Ishikawa (cell line): ENCODE data around the gene NBPF4.

Experiments
- CEBPB ChIP-seq: IDR thresholded peaks from 2 replicates; pipeline ENCODE4 v1.6.1; 2012
- CREB1 ChIP-seq: IDR thresholded peaks from 2 replicates; pipeline ENCODE4 v1.6.1; 2012; ENCODE audit warnings: low read depth
- EP300 ChIP-seq: IDR thresholded peaks from 2 replicates; pipeline ENCODE4 v1.6.1; 2012; ENCODE audit warnings: borderline replicate concordance
- FOXM1 ChIP-seq: IDR thresholded peaks from 2 replicates; pipeline ENCODE4 v1.6.1; 2012; ENCODE audit warnings: low read depth, borderline replicate concordance
- NFIC ChIP-seq: IDR thresholded peaks from 2 replicates; pipeline ENCODE4 v1.6.1; 2012
- RAD21 ChIP-seq: IDR thresholded peaks from 2 replicates; pipeline ENCODE4 v1.6.1; 2012; ENCODE audit warnings: low read depth
- REST ChIP-seq: IDR thresholded peaks from 2 replicates; pipeline ENCODE4 v1.6.1; 2012; ENCODE audit warnings: low read depth, mild to moderate bottlenecking
- TAF1 ChIP-seq: IDR thresholded peaks from 2 replicates; pipeline ENCODE4 v1.6.1; 2012; ENCODE audit warnings: low read depth, mild to moderate bottlenecking
- TCF12 ChIP-seq: IDR thresholded peaks from 2 replicates; pipeline ENCODE4 v1.6.1; 2012; ENCODE audit warnings: low read depth
- TEAD4 ChIP-seq: IDR thresholded peaks from 2 replicates; pipeline ENCODE4 v1.6.1; 2012
- YY1 ChIP-seq: IDR thresholded peaks from 2 replicates; pipeline ENCODE4 v1.6.1; 2012; ENCODE audit warnings: low read depth
- TF ChIP-seq, protein P1 (sequence below): IDR thresholded peaks from 2 replicates; pipeline ENCODE4 v1.6.1; 2012

DNA sequence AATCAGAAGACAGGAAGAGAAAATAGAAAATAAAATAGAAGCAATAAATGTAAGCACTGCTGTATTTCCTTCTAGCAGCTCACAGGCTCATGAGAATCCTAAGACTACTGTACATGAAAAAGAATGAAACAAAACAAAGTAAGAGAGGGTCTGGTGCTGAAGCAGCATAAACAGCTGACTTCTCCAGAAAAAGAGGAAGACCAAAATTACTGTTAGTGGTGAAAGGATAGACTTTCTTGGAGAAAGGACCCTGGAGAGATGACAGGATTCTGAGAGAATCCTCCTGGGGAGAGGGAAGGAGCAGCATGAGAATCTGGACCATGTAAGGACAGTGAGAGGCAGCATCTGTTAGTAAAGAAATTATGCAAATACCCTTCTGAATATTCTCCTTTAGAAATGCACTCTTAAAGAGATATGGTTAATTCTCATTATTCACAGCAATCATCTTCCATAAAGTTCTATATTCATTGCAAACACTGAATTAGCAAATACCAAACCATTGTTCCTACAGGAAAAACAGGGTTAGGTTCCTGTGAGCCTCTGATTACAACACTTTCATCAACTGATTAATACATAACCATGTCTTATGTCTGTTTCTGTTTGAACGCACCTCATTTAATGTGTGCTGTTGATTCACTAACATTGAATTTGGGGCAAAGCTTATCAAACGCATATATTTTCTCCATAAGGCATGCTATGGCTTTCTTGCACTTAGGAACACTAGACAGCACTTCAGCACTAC, 60.7 kb downstream of the NBPF4 start:
- TF ChIP-seq FOXM1 (no peak), NFIC (no peak), YY1 (no peak), EP300 (no peak), TAF1 (no peak), TCF12 (no peak), RAD21 (no peak), CEBPB (no peak), TEAD4 (no peak), CREB1 (no peak), REST (no peak)
- TF ChIP-seq, protein P1, sequence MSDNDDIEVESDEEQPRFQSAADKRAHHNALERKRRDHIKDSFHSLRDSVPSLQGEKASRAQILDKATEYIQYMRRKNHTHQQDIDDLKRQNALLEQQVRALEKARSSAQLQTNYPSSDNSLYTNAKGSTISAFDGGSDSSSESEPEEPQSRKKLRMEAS = no peak
